Activated naive CD8-positive, alpha-beta T cell treated with anti-CD3 and anti-CD28 coated beads, Interleukin-2, amount 10 ng/mL, durations not matched to agents 7 days and 5 days (primary cell): ENCODE measurements around the gene XNDC1N. TPM values are rescaled to one million over a fixed set of nuclear protein-coding genes. Genes with fewer than 3 reads are reported as not detected.

Experiments
- total RNA-seq, 2 experiments: library from RNA; stranded (reverse); gene quantifications; one replicate each; pipeline ENCODE4 v1.2.3, GENCODE V29; 2021

Gene XNDC1N
- total RNA-seq, 2 experiments from 2014 or later: 20.1 to 21.1 TPM

Other genes with a start within 250 kb of the XNDC1N start
- not detected for gene DEFB108B, start 95.4 kb downstream of the XNDC1N start, total RNA-seq
- gene DEFB131B, start 50.1 kb downstream of the XNDC1N start, total RNA-seq: not detected
- gene RNF121, start 452 bp upstream of the XNDC1N start, total RNA-seq: 10 to 100 TPM; 29.9 to 32.8 TPM
- 10 to 100 TPM; 21.2 to 22.9 TPM for gene IL18BP, start 70.3 kb upstream of the XNDC1N start, total RNA-seq
- 100 to 1,000 TPM; 262 to 263 TPM for gene NUMA1, start 151.9 kb upstream of the XNDC1N start, total RNA-seq
- 1 to 10 TPM; 4.3 to 5.1 TPM for gene LRRC51, start 152.3 kb upstream of the XNDC1N start, total RNA-seq
- gene LAMTOR1, start 174.7 kb upstream of the XNDC1N start, total RNA-seq: 10 to 100 TPM; 65.6 to 70.5 TPM
- not detected for gene TOMT, start 177.3 kb upstream of the XNDC1N start, total RNA-seq
- gene ANAPC15, start 184.1 kb upstream of the XNDC1N start, total RNA-seq: 10 to 100 TPM; 49.0 to 52.5 TPM
- gene FOLR3, start 207.1 kb upstream of the XNDC1N start, total RNA-seq: not detected